Activated naive CD4-positive, alpha-beta T cell treated with anti-CD3 and anti-CD28 coated beads for 36 hours (primary cell): ENCODE data around the gene GTSE1. TPM values are rescaled to one million over a fixed set of nuclear protein-coding genes. Genes with fewer than 3 reads are reported as not detected.

Experiments used
- CTCF ChIA-PET: fragments of 350-600 bp; sonication (Branson Sonifier 250); formaldehyde crosslinking; loops from one replicate; lab custom pipeline; 2021; ENCODE audit warnings: antibody characterized with exemption; lab: Charles Lee
- DNase-seq: peaks from one replicate; pipeline ENCODE4 v3.0.0-alpha.2; 2020
- H3K27ac Mint-ChIP-seq: one replicate; pipeline ENCODE4 v1.8.0; 2021; ENCODE audit warnings: mild to moderate bottlenecking, mixed read lengths
- H3K27me3 Mint-ChIP-seq: one replicate; pipeline ENCODE4 v1.8.0; 2021; ENCODE audit warnings: low read depth, mixed read lengths
- H3K36me3 Mint-ChIP-seq: one replicate; pipeline ENCODE4 v1.8.0; 2021; ENCODE audit warnings: low read depth, mixed read lengths
- H3K4me1 Mint-ChIP-seq: one replicate; pipeline ENCODE4 v1.8.0; 2021; ENCODE audit warnings: low read depth, mixed read lengths
- H3K4me3 Mint-ChIP-seq: one replicate; pipeline ENCODE4 v1.8.0; 2021; ENCODE audit warnings: mild to moderate bottlenecking, moderate library complexity, mixed read lengths
- H3K9me3 Mint-ChIP-seq: one replicate; pipeline ENCODE4 v1.8.0; 2021; ENCODE audit warnings: mixed read lengths
- intact Hi-C: fragments of 100-400 bp; cut with micrococcal nuclease; formaldehyde crosslinking; loops from one replicate; pipeline ENCODE4 v1.15.1; 2023
- total RNA-seq, 2 experiments: library from RNA; stranded (reverse); gene quantifications; one replicate each; pipeline ENCODE4 v1.2.3, GENCODE V29; 2021

Gene GTSE1
- total RNA-seq, 2 experiments from 2014 or later = 39.7 to 39.8 TPM

GRCh38 chr22:46377525-46378425 lies 81.1 kb downstream of the GTSE1 start:
- Mint-ChIP-seq H3K36me3 (no peaks in the 10 kb centered on the region), H3K27ac (no peak overlapping the region), H3K27me3 (peaks cover 11% of the 10 kb centered on the region), H3K4me3 (no peak overlapping the region), H3K4me1 (peaks cover 18% of the 10 kb centered on the region), H3K9me3 (peaks cover 15% of the 10 kb centered on the region)
- intact Hi-C loops = no loop called here
- CTCF ChIA-PET = no interaction called here
- no peak for DNase-seq

GRCh38 chr22:46378426-46379065 lies 81.9 kb downstream of the GTSE1 start:
- no peak for DNase-seq
- H3K4me1 Mint-ChIP-seq = peaks cover 14% of the 10 kb centered on the region
- CTCF ChIA-PET = no interaction called here
- peaks cover 8% of the 10 kb centered on the region for H3K27me3 Mint-ChIP-seq
- H3K36me3 Mint-ChIP-seq = no peaks in the 10 kb centered on the region
- intact Hi-C loops = no loop called here
- no peak overlapping the region for H3K4me3 Mint-ChIP-seq
- no peak overlapping the region for H3K27ac Mint-ChIP-seq
- peaks cover 15% of the 10 kb centered on the region for H3K9me3 Mint-ChIP-seq

GRCh38 chr22:46379066-46379930 lies 82.6 kb downstream of the GTSE1 start:
- H3K36me3 Mint-ChIP-seq = no peaks in the 10 kb centered on the region
- peaks cover 15% of the 10 kb centered on the region for H3K9me3 Mint-ChIP-seq
- intact Hi-C loops = no loop called here
- peaks cover 6% of the 10 kb centered on the region for H3K4me1 Mint-ChIP-seq
- CTCF ChIA-PET = no interaction called here
- H3K27ac Mint-ChIP-seq = no peak overlapping the region
- peaks cover 4% of the 10 kb centered on the region for H3K27me3 Mint-ChIP-seq
- no peak overlapping the region for H3K4me3 Mint-ChIP-seq
- no peak for DNase-seq

DNA sequence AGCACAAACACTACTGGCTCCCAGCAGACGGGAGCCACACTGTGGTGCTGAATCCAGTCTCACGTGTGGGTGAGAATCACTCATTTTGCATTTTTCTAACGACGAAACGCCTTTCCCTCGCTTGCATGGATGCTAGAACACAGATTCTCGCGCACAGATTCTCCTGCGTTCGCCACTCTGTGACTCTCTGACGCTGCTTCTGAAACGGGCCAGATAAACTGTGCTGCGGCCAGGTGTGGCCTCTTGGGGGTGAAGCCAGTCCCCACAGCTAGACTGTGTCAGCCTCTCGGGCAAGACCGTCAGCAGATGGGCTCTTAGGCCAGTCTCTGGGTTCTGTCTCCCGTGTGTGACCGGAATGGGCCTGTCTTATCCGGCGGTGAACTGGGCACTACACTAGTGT lies 83.4 kb downstream of the GTSE1 start:
- intact Hi-C loops = no loop called here
- Mint-ChIP-seq H3K27me3 (peaks cover 3% of the 10 kb centered on the region), H3K9me3 (peaks cover 15% of the 10 kb centered on the region), H3K36me3 (no peaks in the 10 kb centered on the region), H3K4me1 (peaks cover 3% of the 10 kb centered on the region), H3K4me3 (no peak overlapping the region), H3K27ac (no peak overlapping the region)
- DNase-seq = no peak
- CTCF ChIA-PET = no interaction called here

Other genes with a start within 250 kb of the GTSE1 start
- 1 to 10 TPM; 4.9 to 6.5 TPM for gene PPARA, start 146.3 kb upstream of the GTSE1 start, total RNA-seq
- gene CDPF1, start 46.6 kb upstream of the GTSE1 start, total RNA-seq = 1 to 10 TPM; 6.9 to 8.0 TPM
- not detected for gene PKDREJ, start 33.5 kb upstream of the GTSE1 start, total RNA-seq
- gene TTC38, start 28.9 kb upstream of the GTSE1 start, total RNA-seq = 1 to 10 TPM; 6.1 to 7.2 TPM
- 10 to 100 TPM; 57.4 TPM for gene TRMU, start 38.8 kb downstream of the GTSE1 start, total RNA-seq
- gene CELSR1, start 240.8 kb downstream of the GTSE1 start, total RNA-seq = under 1 TPM; 0.17 to 0.25 TPM